Hematopoietic multipotent progenitor cell treated with erythropoietin and hydrocortisone succinate and interleukin-3 and kit ligand, for 17 days (in vitro differentiated cells): ENCODE measurements around the gene FAM24A.
"Not testable (repeated sequence)": the region's sequence is repeated elsewhere in the genome, so short reads cannot be mapped to it uniquely, and the experiment has no call there.

Source experiments
- DNase-seq: peaks from one replicate; pipeline ENCODE4 v3.0.0-alpha.2; 2015; ENCODE audit warnings: low spot score

Gene FAM24A, protein sequence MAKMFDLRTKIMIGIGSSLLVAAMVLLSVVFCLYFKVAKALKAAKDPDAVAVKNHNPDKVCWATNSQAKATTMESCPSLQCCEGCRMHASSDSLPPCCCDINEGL

DNA sequence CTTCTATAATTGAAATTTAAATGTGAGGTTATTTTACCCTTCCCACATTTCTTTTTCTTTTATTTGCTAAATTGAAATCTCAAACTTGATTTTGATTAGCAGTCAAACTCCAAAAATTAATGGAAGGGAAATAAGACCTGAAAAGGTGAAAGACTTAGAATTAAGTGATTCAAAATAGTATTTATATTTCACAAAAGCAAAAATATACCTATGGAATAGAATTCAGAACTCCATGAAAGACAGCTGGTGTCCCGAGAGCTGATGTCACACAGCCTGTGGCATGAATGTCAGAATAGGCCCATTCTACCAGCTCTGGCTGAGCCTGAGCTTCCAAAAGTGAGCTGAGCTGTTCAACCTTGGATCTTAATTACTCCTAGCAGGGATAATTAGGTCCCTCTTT lies at the start of gene FAM24A:
TSS of gene FAM24A (plus strand) at position 301 of the 400 bp plus-strand sequence. CDS start 1,025 bp downstream, outside the sequence.
- DNase-seq, result no peak

DNA sequence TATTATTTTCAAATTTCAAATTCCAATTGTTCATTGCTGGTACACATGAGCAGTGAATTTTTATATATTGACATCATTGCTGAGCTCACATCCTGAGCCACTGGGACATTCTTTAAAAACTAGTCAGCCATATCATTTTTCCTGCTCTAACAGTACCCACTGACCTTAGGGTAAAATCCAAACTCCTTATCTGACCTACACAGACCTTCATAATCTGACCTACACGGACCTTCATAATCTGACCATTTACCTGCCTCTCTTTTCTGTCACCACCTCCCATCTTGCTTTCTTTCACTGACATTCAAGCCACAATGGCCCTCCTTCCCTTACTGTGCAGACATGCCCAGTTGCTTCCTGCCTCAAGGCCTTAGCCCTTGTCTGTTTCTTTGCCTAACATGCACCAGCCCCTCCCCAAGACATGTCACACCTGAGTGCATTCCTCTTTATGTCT lies 48.7 kb upstream of the FAM24A start:
- DNase-seq, result no peak

DNA sequence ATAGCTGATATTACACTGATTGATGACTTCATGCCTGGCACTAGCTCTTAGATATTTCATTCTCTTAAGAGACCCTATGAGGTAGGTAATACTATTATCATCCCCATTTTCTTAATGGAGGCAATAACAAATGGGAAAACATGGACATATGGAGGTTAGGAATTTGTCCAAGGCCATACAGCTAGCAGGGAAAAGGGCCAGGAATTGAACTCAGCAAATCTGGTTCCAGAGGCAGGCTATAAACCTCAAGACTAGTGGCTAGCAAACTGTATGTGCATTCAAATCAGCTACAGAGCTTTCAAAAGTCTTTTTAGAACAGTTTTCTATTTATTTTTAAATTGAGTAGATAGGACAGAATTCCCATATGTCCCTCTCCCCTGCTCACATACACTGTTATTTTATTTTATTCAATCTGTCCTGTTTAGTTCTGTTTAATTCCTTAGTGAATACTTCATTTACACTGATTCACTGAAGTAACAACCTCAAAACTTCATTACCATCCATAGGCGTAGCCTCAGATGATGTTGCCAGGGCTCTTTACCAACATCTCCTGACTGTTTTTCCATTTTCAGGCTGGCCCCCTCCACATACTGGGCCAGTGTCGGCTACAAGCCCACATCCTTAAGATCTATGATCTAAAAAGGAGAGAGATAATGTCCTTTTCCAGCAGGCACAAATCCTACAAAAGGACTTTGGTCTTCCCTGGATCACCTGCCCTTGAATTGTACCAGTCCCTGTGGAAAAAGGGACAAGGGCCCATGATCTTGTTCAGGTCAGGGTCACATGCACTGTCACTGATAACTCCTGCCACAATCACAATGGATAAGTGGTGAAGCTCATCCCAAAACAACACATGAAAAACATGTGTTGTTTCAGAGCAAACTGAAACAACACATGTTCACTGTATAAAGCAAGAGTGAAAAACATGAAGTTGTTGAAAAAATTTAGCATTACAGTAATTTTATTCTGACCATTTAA lies 46.9 kb upstream of the FAM24A start:
- no peak for DNase-seq

DNA sequence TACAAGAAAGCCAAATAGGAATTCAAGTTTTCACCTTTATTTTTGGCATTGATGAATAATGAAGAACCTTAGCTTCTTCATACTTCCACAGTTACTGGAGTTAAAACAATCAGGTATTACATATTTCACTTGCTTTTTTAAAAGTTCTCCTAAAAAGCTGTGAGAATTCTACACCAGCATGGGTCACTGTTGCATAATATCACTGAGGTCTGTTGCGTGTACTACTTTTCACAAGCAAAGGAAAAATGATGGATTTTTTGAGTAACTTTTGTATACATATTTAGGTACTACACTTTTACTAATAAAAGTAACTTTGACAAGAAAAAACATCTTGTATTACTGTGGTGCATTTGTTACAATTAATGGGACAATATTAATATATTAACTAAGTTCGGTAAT lies 46.2 kb upstream of the FAM24A start:
- no peak for DNase-seq

DNA sequence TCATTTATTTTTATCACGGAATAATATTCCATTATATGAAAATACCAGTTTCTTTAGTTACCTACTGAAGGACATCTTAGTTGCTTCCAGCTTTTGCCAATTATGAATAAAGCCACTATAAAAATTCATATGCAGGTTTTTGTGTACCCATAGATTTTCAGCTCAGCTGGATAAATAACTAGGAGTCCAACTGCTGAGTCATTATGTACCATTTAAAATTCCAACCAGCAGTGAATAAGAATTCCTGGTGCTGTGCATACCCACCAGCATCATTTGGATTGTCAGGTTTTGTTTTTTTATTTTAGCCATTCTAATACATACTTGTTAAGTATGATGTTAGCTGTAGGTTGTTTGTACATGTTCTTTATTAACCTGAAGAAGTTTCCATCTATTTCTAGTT lies 45.5 kb upstream of the FAM24A start:
- no peak for DNase-seq

DNA sequence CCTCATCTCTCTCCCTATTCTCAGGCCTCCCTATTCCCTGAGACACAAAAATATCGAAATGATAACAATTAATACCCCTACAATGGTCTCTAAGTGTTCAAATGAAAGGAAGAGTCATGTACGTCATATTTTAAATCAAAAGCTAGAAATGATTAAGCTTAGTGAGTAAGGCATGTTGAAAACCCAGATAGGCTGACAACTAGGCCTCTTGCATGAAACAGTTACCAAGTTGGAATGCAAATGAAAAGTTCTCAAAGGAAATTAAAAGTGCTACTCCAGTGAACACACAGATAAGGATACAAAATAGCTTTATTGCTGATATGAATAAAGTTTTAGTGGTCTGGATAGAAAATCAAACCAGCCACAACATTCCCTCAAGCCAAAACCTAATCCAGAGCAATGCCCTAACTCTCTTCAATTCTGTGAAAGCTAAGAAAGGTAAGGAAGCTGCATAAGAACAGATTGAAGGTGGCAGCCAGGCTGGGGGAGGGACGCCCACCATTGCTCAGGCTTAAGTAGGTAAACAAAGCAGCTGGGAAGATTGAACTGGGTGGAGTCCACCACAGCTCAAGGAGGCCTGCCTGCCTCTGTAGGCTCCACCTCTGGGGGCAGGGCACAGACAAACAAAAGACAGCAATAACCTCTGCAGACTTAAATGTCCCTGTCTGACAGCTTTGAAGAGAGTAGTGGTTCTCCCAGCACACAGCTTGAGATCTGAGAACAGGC lies 43.5 kb upstream of the FAM24A start:
- not testable (repeated sequence) for DNase-seq

DNA sequence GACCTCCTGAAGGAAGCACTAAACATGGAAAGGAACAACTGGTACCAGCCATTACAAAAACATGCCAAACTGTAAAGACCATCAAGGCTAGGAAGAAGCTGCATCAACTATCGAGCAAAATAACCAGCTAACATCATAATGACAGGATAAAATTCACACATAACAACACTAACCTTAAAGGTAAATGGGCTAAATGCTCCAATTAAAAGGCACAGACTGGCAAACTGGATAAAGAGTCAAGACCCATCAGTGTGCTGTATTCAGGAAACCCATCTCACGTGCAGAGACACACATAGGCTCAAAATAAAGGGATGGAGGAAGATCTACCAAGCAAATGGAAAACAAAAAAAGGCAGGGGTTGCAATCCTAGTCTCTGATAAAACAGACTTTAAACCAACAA lies 41.6 kb upstream of the FAM24A start:
- DNase-seq, result not testable (repeated sequence)

DNA sequence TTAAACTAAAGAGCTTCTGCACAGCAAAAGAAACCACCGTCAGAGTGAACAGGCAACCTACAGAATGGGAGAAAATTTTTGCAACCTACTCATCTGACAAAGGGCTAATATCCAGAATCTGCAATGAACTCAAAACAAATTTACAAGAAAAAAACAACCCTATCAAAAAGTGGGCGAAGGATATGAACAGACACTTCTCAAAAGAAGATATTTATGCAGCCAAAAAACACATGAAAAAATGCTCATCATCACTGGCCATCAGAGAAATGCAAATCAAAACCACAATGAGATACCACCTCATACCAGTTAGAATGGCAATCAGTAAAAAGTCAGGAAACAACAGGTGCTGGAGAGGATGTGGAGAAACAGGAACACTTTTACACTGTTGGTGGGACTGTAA lies 38.5 kb upstream of the FAM24A start:
- not testable (repeated sequence) for DNase-seq

DNA sequence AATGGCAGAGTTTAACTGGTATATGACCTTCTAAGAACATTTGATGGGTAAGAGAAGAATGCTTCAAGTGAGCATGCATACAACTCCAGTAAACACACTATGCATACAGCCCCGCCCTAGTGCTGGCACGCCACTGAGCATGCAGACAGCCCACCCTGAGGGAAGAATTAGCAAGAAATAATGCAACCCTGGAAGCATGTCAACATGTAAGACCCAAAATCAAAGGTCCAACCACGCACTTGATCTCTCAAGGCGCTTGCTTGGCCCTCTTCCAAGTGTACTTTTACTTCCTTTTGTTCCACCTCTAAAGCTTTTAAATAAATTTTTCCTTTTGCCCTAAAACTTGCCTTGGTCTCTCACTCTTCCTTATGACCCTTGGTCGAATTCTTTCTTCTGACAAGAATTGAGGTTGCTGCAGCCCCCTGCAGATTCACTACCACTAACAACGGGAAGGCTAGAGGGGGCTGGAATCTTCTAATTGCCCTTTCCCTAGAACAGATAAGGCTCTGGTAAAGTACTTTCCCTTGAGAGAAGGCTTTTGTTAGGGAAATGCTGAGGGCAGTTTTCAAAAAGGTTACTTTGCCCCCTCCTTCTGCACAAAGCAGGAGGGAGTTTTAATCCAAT lies 34.5 kb upstream of the FAM24A start:
- no peak for DNase-seq

DNA sequence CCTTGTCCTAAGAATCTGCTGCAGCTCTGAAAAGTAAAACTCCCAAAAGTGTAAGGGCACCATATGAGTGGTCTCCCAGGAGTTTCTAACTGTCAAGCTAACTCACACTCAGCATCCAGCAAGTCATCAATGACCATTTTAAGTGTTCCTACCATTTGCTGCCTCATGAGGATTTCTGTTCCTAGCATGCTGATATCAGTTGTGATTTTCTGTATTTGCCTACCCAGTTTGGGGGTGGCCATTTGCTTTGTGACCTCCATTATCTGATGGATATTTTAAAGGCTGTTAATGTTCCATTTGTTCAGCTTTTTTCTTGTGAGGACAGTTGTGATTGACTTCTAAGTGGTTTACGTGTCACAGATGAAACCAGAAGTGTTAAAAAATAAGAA lies 33.9 kb upstream of the FAM24A start:
- no peak for DNase-seq

DNA sequence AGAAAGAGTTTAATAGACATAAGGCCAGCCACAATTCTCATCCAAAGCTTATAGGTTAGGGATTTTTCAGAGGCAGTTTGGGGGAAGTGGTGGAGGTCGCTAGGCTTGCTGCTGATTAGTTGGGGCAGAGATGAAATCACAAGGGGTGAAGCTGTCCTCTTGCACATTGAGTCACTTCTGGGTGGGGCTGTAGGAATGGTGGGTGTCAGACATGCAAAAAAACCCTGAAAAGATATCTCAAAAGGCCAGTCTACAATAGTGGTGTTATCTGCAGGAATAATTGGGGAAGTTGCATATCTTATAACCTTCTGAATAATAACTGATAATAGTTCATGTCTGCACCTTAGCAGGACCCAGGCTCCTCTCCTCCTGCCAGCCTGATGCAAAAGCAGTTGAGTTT lies 33.1 kb upstream of the FAM24A start:
- peak; percentile 23 for DNase-seq

DNA sequence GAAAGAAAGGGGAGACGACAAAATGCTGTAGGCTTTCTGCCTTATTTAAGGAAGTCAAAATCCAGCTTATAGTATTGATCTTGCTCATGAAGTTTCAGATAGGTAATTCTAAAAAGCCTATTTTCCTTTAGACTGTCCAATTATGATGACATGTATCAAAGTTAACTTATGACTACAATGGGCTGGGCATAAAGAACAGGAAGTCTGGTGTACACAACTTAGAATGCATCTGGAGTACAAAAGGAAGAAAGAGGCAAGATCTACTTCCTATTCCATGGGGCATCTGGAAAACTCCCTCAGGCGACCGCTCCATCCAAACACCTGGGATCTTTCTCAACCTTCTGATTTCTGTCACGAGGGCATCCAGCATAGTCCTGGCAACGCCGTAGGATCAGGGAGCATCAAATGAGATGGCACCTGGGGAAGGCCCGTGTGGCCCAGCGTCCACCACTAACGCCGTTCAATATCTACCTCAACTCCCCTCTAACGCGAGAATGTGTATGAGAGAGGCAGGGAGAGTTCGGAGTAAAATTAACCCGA lies 31.5 kb upstream of the FAM24A start:
- DNase-seq, result no peak

DNA sequence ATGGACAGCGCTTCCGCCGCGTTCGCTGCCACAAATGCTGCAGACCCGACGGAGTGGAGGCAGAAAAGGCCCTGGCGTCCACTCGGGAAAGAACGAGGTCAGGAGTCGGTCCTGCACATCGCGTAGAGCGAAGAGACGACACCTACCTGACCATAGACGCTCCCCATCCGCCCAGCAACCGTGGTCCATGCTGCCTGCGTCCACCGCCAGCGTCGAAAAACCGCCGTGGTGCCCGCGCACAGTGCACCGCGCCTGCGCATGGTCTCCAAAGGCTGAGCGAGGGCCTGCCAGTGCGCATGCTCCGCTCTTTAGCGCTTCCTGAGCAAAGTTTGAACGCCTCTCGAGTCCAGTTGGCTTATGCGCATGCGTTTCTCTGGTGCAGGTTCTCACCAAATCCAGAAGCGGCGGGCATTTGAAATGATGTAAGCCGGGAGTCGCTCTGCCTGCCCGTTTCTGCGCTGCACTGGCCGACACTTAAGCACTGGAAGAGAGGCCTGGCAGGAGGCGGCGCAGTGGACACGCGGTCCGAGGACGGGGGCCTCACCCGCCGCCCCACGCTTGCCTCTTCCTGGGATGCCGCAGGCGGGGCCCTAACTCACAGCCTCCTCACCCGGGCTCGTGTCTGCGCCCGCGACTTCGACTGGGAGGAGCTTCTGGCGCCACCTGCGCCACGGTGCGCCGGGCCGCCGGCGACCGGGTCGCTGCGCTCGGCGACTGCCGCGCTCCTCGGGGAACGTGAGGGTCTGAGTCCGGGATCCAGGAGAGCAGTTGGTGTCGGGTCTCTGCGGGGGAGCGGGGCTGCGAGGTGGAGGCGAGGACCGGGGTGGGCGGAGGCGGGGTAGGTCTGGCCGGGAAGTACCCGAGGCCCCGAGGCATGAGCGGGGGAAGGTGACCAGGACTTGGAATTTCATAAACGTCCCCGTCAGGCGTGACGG lies 30.8 kb upstream of the FAM24A start, which contains the start of gene FAM24B:
TSS of gene FAM24B (minus strand) at position 243 of the 935 bp plus-strand sequence. CDS start 29,066 bp downstream, outside the sequence.
- DNase-seq, result peak; percentile 97

DNA sequence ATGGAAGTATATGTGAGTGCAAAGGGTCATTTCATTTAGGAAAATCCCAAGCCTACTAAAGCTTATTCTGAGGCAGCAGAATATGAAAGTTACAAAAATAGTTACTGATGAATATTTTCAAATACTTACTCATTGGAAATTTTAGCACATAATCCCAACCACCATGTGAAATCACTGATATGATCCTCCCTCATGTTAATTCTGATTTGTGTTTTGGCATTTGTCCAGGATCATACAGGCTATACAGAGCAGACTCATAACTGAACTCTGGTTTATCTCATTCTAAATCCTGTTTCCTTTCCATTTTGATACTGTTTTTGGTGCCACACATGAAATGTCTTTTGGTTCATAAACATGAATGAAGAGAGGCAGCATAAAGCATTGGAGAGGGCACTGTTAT lies 27.6 kb upstream of the FAM24A start:
- no peak for DNase-seq

DNA sequence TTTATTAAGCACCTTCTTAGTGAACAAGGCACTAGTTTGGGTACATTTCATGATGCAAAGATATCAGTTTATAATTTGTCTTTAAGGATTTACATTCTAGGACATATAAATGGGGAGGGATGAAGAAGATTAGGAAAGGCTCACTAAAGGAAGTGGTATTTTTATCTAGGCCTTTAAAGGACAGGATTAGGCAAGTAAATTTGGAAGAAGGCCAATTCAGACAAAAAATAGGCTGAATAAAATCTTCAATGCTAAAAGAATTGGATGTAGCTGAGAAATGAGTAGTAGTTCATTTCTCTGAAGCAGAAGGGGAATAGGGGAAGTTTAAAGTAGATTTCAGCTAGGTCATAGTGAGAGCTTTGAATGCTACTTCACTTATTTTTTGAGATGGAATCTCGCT lies 26.2 kb upstream of the FAM24A start:
- DNase-seq, result no peak

DNA sequence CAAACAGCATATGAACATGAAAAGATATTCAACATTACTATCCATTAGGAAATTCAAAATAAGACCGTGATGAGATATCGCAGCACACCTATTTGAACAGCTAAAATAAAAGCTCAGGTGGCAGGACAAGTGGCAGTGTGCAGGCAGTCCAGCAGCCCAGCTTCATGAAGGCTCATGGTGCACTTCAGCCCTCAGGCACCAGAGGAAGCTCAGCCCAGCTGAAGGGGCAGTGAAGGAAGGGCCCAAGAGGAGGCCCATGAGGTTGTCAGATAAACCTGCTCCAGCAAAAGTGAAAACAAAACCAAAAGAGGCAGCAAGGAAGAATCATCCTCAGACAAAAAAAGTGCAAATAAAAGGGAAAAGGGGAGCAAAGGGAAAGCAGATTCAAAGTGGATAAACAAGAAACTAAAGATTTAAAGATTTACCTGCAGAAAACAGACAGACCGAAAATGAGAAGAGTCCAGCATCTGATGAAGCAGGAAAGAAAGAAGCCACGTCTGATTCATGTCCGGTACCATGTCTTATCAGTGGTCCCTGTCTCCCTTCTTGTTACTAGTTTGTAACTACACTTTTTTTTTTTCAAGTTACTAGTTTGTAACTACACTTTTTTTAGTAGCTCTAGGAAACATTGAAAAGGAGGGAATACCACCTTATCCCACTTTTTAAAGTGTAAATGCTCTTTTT lies 16.0 kb upstream of the FAM24A start:
- DNase-seq, result no peak

DNA sequence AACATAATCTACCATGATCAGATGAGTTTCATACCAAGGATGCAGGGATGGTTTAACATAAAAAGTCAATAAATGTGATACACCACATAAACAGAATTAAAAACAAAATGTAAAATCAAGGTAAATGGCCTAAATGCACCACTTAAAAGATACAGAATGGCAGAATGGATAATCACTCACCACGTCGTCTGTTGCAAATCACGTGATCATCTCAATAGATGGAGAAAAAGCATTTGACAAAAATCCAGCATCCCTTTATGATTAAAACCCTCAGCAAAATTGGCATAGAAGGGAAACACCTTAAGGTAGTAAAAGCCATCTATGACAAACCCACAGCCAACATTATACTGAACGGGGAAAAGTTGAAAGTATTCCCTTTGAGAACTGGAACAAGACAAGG lies 6.5 kb upstream of the FAM24A start:
- not testable (repeated sequence) for DNase-seq

DNA sequence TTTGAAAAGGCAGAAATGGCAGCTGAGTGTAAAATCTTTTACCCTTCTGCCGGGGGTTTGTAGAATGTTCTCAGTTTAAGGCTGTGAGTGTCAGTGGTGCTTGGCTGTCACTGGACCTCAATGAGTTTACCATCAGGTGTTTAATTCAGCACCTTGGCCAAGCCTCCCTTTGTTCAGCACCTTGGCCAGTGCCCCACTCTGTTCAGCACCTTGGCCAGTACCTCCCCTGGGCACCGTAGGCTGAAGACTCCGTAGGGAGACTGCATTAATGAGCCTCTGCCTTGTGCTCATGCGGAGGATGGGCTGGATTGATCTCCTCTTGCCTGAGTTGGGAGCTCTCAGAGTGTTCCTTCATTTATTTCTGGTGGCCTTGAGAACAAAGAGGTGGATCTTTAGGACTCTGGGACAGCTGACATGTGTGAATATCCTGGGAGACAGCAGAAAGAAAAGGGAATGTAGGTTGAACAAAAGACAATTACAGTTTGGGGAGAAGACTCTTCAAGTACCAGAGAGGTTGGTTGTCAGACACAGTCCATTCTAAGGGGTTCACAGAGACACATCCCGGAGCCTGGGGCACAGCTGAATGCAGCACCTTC lies 1.6 kb downstream of the FAM24A start:
- peak; percentile 36 for DNase-seq

DNA sequence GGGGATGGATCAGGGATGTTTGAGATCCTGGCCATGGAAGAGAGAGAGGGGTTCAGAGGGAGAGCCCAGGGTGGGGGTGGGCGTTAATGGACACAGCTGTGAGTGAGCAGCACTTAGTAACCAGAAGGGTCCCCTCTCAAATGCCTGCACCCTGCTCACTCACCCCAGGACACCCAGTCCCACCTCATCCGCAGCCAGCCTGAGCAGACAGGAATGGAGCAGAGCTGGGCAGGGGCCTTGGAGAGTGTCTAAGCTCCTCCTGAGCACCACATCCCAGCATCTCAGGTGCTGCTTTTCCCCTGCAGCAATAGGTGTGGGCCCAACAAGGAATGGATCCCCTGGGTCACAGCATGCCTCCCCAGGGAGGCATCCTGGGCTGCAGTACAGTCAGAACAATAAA lies 5.3 kb downstream of the FAM24A start:
- DNase-seq, result no peak

DNA sequence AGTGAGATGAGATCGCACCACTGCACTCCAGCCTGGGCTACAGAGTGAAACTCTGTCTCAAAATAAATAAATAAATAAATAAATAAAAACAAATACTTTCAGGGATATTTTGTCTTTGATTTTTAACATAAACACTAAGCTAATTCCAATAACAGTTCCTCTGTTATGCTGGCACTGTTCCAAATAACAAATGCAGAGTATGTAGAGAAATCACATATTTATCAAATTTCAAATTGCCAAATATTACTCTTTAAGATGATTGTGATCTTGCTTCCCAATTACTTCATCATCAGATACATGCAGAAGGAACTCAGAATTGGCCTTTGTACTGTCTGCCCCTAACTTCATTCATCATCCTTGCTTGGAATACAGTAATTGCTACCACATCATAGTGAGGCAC lies 19.7 kb downstream of the FAM24A start:
- no peak for DNase-seq
